Keratinocyte (primary cell): Measurements from ENCODE around the gene ADORA2B.

Experiments used
- CTCF ChIP-seq, 3 experiments: IDR thresholded peaks in 1 of 3; conservative IDR thresholded peaks in 1 of 3; optimal IDR thresholded peaks in 1 of 3; 2 replicates in 2 of 3; 3 replicates in 1 of 3; pipeline versions ENCODE3 to v1.5.1; 2011; ENCODE audit warnings: low read length in 3 of 3, mild to moderate bottlenecking in 3 of 3, moderate library complexity in 2 of 3, control low read depth in 1 of 3, inconsistent platforms in 1 of 3; ENCODE audit not compliant: insufficient read depth in 2 of 3; ENCODE audit errors: extremely low read depth in 1 of 3
- EZH2 ChIP-seq: IDR thresholded peaks from one replicate; pipeline ENCODE4 v1.6.1; 2012; ENCODE audit warnings: inconsistent platforms, mild to moderate bottlenecking, low read length, moderate library complexity

GRCh38 chr17:15969463-15969862 lies 24.5 kb downstream of the ADORA2B start:
- TF ChIP-seq EZH2 (no peak), CTCF (optimal IDR thresholded peaks at IDR 0.05 in 1 of 3, IDR thresholded peaks at IDR 0.05 in 1 of 3, conservative IDR thresholded peaks at IDR 0.05 in 1 of 3; ENCODE audit: extremely low read depth in 1 of 3, insufficient read depth in 2 of 3, low read length in 3 of 3) (no peak)
